K562 (cell line): ENCODE measurements around the gene ATG14. TPM values are rescaled to one million over a fixed set of nuclear protein-coding genes. Genes with fewer than 3 reads are reported as not detected.

Source experiments
- ATAC-seq: fragments of 200-7000 bp; cut with Tn5 transposase; 3 replicates; pipeline ENCODE4 v1.9.1; 2020; ENCODE audit warnings: moderate library complexity
- BruUV-seq: library from RNA; stranded (reverse); fragments of 400-500 nt; replicated peaks from 2 replicates; lab custom pipeline; 2021; lab: Mats Ljungman, UMichigan
- CTCF ChIA-PET: fragments of 300-600 bp; formaldehyde crosslinking; extraction: SDS; loops from one replicate; lab custom pipeline; 2021; ENCODE audit warnings: low intra/inter-chr PET ratio; lab: Yijun Ruan, JAX
- POLR2A ChIA-PET: fragments of 300-600, 350-650 bp; sonication (Branson Sonifier 250); formaldehyde crosslinking; extraction: SDS; loops from one replicate; lab custom pipeline; 2021; ENCODE audit warnings: antibody characterized with exemption, inconsistent platforms; lab: Yijun Ruan, JAX
- DNase-seq, 4 experiments: peaks; one replicate each; pipeline versions ENCODE4 v3.0.0 to v3.0.0-alpha.2; 2011 to 2018; ENCODE audit warnings: low spot score in 3 of 4, mixed read lengths in 3 of 4; ENCODE audit errors: extremely low read depth in 1 of 4
- FAIRE-seq: peaks from 2 replicates; lab custom pipeline; 2011; peaks lifted over from hg19 to GRCh38; lab: Jason Lieb, UNC
- H2AFZ ChIP-seq: 2 replicates; pipeline ENCODE4 v1.6.0; 2011; ENCODE audit warnings: low read depth, low read length, control low read depth, inconsistent platforms
- H3K27ac ChIP-seq: fragments of 200-600 bp; 3 replicates; pipeline ENCODE4 v1.8.0; 2011; ENCODE audit warnings: low read depth, mild to moderate bottlenecking, control low read depth, inconsistent platforms, low read length, moderate library complexity, mixed read lengths; ENCODE audit errors: extremely low read depth
- H3K27me3 ChIP-seq, 2 experiments: fragments of 300-600 bp in 1 of 2; 2 replicates in 1 of 2; 3 replicates in 1 of 2; pipeline versions ENCODE4 v1.6.0 to v1.8.0; 2011; ENCODE audit warnings: inconsistent platforms in 2 of 2, low read length in 2 of 2, mild to moderate bottlenecking in 1 of 2, mixed read lengths in 1 of 2, moderate library complexity in 1 of 2; ENCODE audit not compliant: control insufficient read depth in 2 of 2, insufficient read depth in 2 of 2
- H3K36me3 ChIP-seq: fragments of 300-600 bp; 3 replicates; pipeline ENCODE4 v1.8.0; 2011; ENCODE audit warnings: mild to moderate bottlenecking, low read length, inconsistent platforms; ENCODE audit not compliant: control insufficient read depth, insufficient read depth
- H3K4me1 ChIP-seq, 2 experiments: fragments of 200-600 bp in 1 of 2; replicated peaks in 1 of 2; 2 replicates in 1 of 2; 3 replicates in 1 of 2; pipeline versions ENCODE4 v1.5.1 to v1.8.0; 2011; ENCODE audit warnings: inconsistent platforms in 2 of 2, low read length in 2 of 2, mild to moderate bottlenecking in 1 of 2, mixed read lengths in 1 of 2, moderate library complexity in 1 of 2; ENCODE audit not compliant: control insufficient read depth in 2 of 2, insufficient read depth in 2 of 2
- H3K4me2 ChIP-seq: 2 replicates; pipeline ENCODE4 v1.6.1; 2011; ENCODE audit warnings: low read length, control low read depth, inconsistent platforms, mixed read lengths; ENCODE audit not compliant: insufficient read depth
- H3K4me3 ChIP-seq: fragments of 200-600 bp; sonication (generic), shearing (Covaris generic); 2 replicates; pipeline ENCODE4 v1.5.1; 2016; ENCODE audit warnings: control low read depth, inconsistent platforms
- H3K79me2 ChIP-seq: fragments of 200-600 bp; 3 replicates; pipeline ENCODE4 v1.8.0; 2011; ENCODE audit warnings: low read length, inconsistent platforms; ENCODE audit not compliant: control insufficient read depth, insufficient read depth
- H3K9ac ChIP-seq, 2 experiments: 2 replicates each; pipeline versions ENCODE4 v1.6.0 to v1.6.1; 2011; ENCODE audit warnings: low read depth in 2 of 2, low read length in 2 of 2, control low read depth in 1 of 2, inconsistent platforms in 1 of 2, mild to moderate bottlenecking in 1 of 2, mixed read lengths in 1 of 2; ENCODE audit not compliant: insufficient read depth in 1 of 2
- H3K9me1 ChIP-seq: one replicate; pipeline ENCODE4 v1.6.0; 2011; ENCODE audit warnings: inconsistent platforms, mild to moderate bottlenecking, low read length, moderate library complexity; ENCODE audit not compliant: control insufficient read depth, insufficient read depth
- H3K9me3 ChIP-seq: replicated peaks from 2 replicates; pipeline ENCODE4 v1.5.1; 2011; ENCODE audit warnings: low read depth, low read length, inconsistent platforms; ENCODE audit not compliant: control insufficient read depth, insufficient read depth
- H4K20me1 ChIP-seq: replicated peaks from 2 replicates; pipeline ENCODE4 v1.6.1; 2011; ENCODE audit warnings: low read length, inconsistent platforms, mixed read lengths; ENCODE audit not compliant: control insufficient read depth, insufficient read depth
- BRCA1 ChIP-seq, 2 experiments: fragments of 450-650 bp in 1 of 2; sonication (generic) in 1 of 2; formaldehyde crosslinking in 1 of 2; IDR thresholded peaks; 2 replicates each; pipeline versions ENCODE4 v1.5.0 to v1.6.1; 2017 to 2020; ENCODE audit warnings: mild to moderate bottlenecking in 1 of 2, missing genetic modification reagents in 1 of 2
- CBFA2T3 ChIP-seq: fragments of 450-650 bp; IDR thresholded peaks from 2 replicates; pipeline ENCODE4 v1.6.1; 2017
- E2F6 ChIP-seq, 2 experiments: IDR thresholded peaks; 2 replicates each; pipeline ENCODE4 v1.6.1; 2011; ENCODE audit warnings: borderline replicate concordance in 1 of 2, control low read depth in 1 of 2, low read depth in 1 of 2, low read length in 1 of 2, mild to moderate bottlenecking in 1 of 2, mixed read lengths in 1 of 2, moderate library complexity in 1 of 2; ENCODE audit not compliant: insufficient read depth in 1 of 2, insufficient read length in 1 of 2, poor library complexity in 1 of 2, severe bottlenecking in 1 of 2; ENCODE audit errors: extremely low read depth in 1 of 2
- ESRRA ChIP-seq: fragments of 450-650 bp; IDR thresholded peaks from 2 replicates; pipeline ENCODE4 v1.6.1; 2014; ENCODE audit warnings: low read depth, mild to moderate bottlenecking, moderate library complexity, borderline replicate concordance
- ILF3 ChIP-seq: fragments of 450-650 bp; IDR thresholded peaks from 2 replicates; pipeline ENCODE4 v1.6.1; 2018; ENCODE audit warnings: antibody characterized with exemption, mild to moderate bottlenecking, moderate library complexity, borderline replicate concordance
- KDM1A ChIP-seq, 2 experiments: fragments of 450-650 bp; IDR thresholded peaks; 2 replicates each; pipeline ENCODE4 v1.6.1; 2016; ENCODE audit warnings: mild to moderate bottlenecking in 2 of 2
- MCM7 ChIP-seq, 2 experiments: fragments of 450-650 bp; IDR thresholded peaks; 2 replicates each; pipeline ENCODE4 v1.6.1; 2016 to 2018
- STAT5B ChIP-seq: fragments of 250-450 bp; sonication (Bioruptor Pico); IDR thresholded peaks from 2 replicates; pipeline ENCODE4 v1.8.0; 2021; ENCODE audit warnings: mild to moderate bottlenecking, inconsistent platforms
- TEAD1 ChIP-seq, 2 experiments: fragments of 450-650 bp in 1 of 2; sonication (generic) in 1 of 2; formaldehyde crosslinking; IDR thresholded peaks; 2 replicates each; pipeline versions ENCODE4 v1.4.0 to v1.8.0; 2020 to 2022; ENCODE audit warnings: mild to moderate bottlenecking in 2 of 2, missing genetic modification reagents in 1 of 2
- ZNF12 ChIP-seq: sonication (generic); formaldehyde crosslinking; IDR thresholded peaks from 2 replicates; pipeline ENCODE4 v1.4.0; 2020; ENCODE audit warnings: mild to moderate bottlenecking, missing genetic modification reagents
- ZNF253 ChIP-seq: fragments of 250-450 bp; sonication (Bioruptor Pico); conservative IDR thresholded peaks from 2 replicates; pipeline ENCODE4 v1.6.1; 2021; ENCODE audit warnings: mild to moderate bottlenecking
- ZNF644 ChIP-seq: fragments of 200-800 bp; sonication (Bioruptor generic); IDR thresholded peaks from 2 replicates; pipeline ENCODE4 v1.6.1; 2016; ENCODE audit warnings: low read depth, missing genetic modification characterization, missing compliant biosample characterization
- ZNF717 ChIP-seq: fragments of 250-450 bp; sonication (Bioruptor Pico); IDR thresholded peaks from 2 replicates; pipeline ENCODE4 v1.5.0; 2021
- WGBS: fragments of 100-300 bp; shearing (Covaris generic); methylation state at CpG from one replicate; pipeline ENCODE4 v1.1.6; 2016; ENCODE audit warnings: low coverage, mixed read lengths; ENCODE audit not compliant: insufficient coverage; ENCODE audit errors: missing lambda C conversion rate; 5-methylcytosine and 5-hydroxymethylcytosine counted together
- in situ Hi-C: fragments of 300-500 bp; cut with MboI; formaldehyde crosslinking; loops from 4 replicates; pipeline ENCODE4 v1.15.0; 2018; ENCODE audit warnings: inconsistent platforms, mixed read lengths
- intact Hi-C: fragments of 100-400 bp; cut with micrococcal nuclease; formaldehyde crosslinking; loops from 2 replicates; pipeline ENCODE4 v1.14.2; 2022
- polyA plus RNA-seq, 8 experiments: library from polyadenylated mRNA; depleted of rRNA in 4 of 8; stranded (reverse) in 5 of 8; unstranded in 3 of 8; fragments of >200 nt; fragmentation: Nextera tagmentation in 2 of 8; fragmentation: Illumina TruSeq in 1 of 8; extraction: Ambion mirVana in 2 of 8; extraction: Trizol in 1 of 8; gene quantifications; 2 replicates each; pipeline versions ENCODE4 v1.2.1 to v1.2.3, GENCODE V29; 2011 to 2014; ENCODE audit warnings: inconsistent platforms in 1 of 8, missing spikeins in 1 of 8
- total RNA-seq, 7 experiments: library from RNA; depleted of rRNA in 6 of 7; stranded (reverse); fragments of >200 nt in 6 of 7; fragmentation: Illumina TruSeq in 2 of 7; extraction: Trizol in 2 of 7; gene quantifications; 2 replicates each; pipeline versions ENCODE4 v1.2.1 to v1.2.3, GENCODE V29; 2011 to 2021; ENCODE audit warnings: low replicate concordance in 1 of 7
- TF ChIP-seq, protein P1 (sequence below): fragments of 450-650 bp; IDR thresholded peaks from 2 replicates; pipeline ENCODE4 v1.6.1; 2018; ENCODE audit not compliant: partially characterized antibody

Gene ATG14
- total and polyA plus RNA-seq, 9 of the 15 experiments (the other 6 are each of a cell fraction or from before 2014, with no cell fraction given) = 0.55 to 4.2 (median 3.5) TPM

DNA sequence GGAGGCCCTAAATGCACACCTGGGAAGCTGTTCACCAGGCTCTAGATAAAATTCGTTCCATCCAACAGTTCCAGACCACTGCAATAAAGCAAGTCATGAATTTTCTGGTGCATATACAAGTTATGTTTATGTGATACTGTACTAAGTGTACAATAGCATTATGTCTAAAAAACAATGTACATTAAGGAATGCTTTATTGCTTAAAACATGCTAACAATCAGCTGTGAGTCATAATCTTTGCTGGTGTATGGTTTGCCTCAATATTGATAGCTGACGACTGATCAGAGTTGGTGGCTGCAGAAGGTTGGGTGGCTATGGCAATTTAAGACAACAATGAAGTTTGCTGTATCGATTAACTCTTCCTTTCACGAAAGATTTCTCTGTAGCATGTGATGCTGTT lies 52.3 kb downstream of the ATG14 start:
- no peak for ATAC-seq
- Histone ChIP-seq H3K9me3 (no peaks in the 10 kb centered on the region), H2AFZ (no peak overlapping the region), H3K79me2 (no peaks in the 10 kb centered on the region), H3K9me1 (no peaks in the 10 kb centered on the region), H3K4me3 (no peak overlapping the region), H3K27ac (no peak overlapping the region), H3K9ac (no peak overlapping the region), H3K27me3 (no peaks in the 10 kb centered on the region), H4K20me1 (no peaks in the 10 kb centered on the region), H3K4me1 (no peaks in the 10 kb centered on the region), H3K36me3 (peaks cover 8% of the 10 kb centered on the region; the same call in 1 of the 3 replicates), H3K4me2 (no peak overlapping the region)
- intact Hi-C loops = no loop called here
- TF ChIP-seq CBFA2T3 (no peak), ESRRA (no peak), E2F6 (IDR thresholded peaks at IDR 0.05; ENCODE audit: borderline replicate concordance in 1 of 2, extremely low read depth in 1 of 2, insufficient read depth in 1 of 2, insufficient read length in 1 of 2, low read depth in 1 of 2, low read length in 1 of 2, poor library complexity in 1 of 2, severe bottlenecking in 1 of 2) (no peak), KDM1A (IDR thresholded peaks at IDR 0.05) (no peak), ZNF253 (no peak), BRCA1 (IDR thresholded peaks at IDR 0.05) (no peak), BRCA1 (CRISPR knock-in tag; IDR thresholded peaks at IDR 0.05) (no peak), STAT5B (no peak), TEAD1 (CRISPR knock-in tag; IDR thresholded peaks at IDR 0.05) (no peak), ZNF12 (CRISPR knock-in tag) (no peak), MCM7 (IDR thresholded peaks at IDR 0.05) (no peak), ZNF717 (no peak), ILF3 (no peak), ZNF644 (tag) (no peak)
- TF ChIP-seq, protein P1, sequence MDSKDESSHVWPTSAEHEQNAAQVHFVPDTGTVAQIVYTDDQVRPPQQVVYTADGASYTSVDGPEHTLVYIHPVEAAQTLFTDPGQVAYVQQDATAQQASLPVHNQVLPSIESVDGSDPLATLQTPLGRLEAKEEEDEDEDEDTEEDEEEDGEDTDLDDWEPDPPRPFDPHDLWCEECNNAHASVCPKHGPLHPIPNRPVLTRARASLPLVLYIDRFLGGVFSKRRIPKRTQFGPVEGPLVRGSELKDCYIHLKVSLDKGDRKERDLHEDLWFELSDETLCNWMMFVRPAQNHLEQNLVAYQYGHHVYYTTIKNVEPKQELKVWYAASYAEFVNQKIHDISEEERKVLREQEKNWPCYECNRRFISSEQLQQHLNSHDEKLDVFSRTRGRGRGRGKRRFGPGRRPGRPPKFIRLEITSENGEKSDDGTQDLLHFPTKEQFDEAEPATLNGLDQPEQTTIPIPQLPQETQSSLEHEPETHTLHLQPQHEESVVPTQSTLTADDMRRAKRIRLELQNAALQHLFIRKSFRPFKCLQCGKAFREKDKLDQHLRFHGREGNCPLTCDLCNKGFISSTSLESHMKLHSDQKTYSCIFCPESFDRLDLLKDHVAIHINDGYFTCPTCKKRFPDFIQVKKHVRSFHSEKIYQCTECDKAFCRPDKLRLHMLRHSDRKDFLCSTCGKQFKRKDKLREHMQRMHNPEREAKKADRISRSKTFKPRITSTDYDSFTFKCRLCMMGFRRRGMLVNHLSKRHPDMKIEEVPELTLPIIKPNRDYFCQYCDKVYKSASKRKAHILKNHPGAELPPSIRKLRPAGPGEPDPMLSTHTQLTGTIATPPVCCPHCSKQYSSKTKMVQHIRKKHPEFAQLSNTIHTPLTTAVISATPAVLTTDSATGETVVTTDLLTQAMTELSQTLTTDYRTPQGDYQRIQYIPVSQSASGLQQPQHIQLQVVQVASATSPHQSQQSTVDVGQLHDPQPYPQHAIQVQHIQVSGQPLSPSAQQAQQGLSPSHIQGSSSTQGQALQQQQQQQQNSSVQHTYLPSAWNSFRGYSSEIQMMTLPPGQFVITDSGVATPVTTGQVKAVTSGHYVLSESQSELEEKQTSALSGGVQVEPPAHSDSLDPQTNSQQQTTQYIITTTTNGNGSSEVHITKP = no peak
- in situ Hi-C loops = no loop called here
- DNase-seq = no peak
- BruUV-seq = no TSS peak
- no peak for FAIRE-seq
- CTCF ChIA-PET = no interaction called here
- POLR2A ChIA-PET = no interaction called here
- 74% methylated on average over 4 of the region's 4 CpGs for WGBS
